AG04450 (cell line): ENCODE data around the gene DUXB. TPM values are rescaled to one million over a fixed set of nuclear protein-coding genes. Genes with fewer than 3 reads are reported as not detected.

Experiments used
- CTCF ChIA-PET: fragments of 300-600, 350-600 bp; formaldehyde crosslinking; extraction: SDS; loops from one replicate; lab custom pipeline; 2022; ENCODE audit warnings: antibody characterized with exemption, inconsistent platforms; lab: Charles Lee
- POLR2A ChIA-PET: fragments of 350-600 bp; formaldehyde crosslinking; extraction: SDS; loops from one replicate; lab custom pipeline; 2021; ENCODE audit warnings: antibody characterized with exemption, inconsistent platforms; lab: Yijun Ruan, JAX
- DNase-seq: peaks from one replicate; pipeline ENCODE4 v3.0.0-alpha.2; 2011; ENCODE audit warnings: low read depth, low spot score
- H3K27ac ChIP-seq: one replicate; pipeline ENCODE4 v1.5.1; 2012; ENCODE audit warnings: low read depth, low read length, control low read depth
- H3K27me3 ChIP-seq: one replicate; pipeline ENCODE4 v1.6.0; 2012; ENCODE audit warnings: low read length; ENCODE audit not compliant: control insufficient read depth, insufficient read depth
- H3K4me3 ChIP-seq: 2 replicates; pipeline ENCODE4 v1.5.1; 2011; ENCODE audit warnings: mild to moderate bottlenecking, low read depth, low read length, control low read depth
- H3K9me3 ChIP-seq: 2 replicates; pipeline ENCODE4 v1.5.1; 2012; ENCODE audit warnings: low read length; ENCODE audit not compliant: control insufficient read depth, insufficient read depth
- polyA plus RNA-seq: library from polyadenylated mRNA; depleted of rRNA; stranded (reverse); fragments of >200 nt; gene quantifications from 2 replicates; pipeline ENCODE4 v1.2.3, GENCODE V29; 2011; rRNA removed
- small RNA-seq: library from RNA; depleted of rRNA; stranded (forward); fragments of <200 nt; gene quantifications from one replicate; pipeline ENCODE3, GENCODE V24; 2012; ENCODE audit warnings: low read depth; ENCODE audit not compliant: insufficient read length
- TF ChIP-seq, protein P1 (sequence below): IDR thresholded peaks from 2 replicates; pipeline ENCODE4 v1.5.1; 2011; ENCODE audit warnings: low read depth, low read length, control low read depth, inconsistent platforms

DUXB gene
- polyA plus RNA-seq, 1 experiment, result not detected

DNA sequence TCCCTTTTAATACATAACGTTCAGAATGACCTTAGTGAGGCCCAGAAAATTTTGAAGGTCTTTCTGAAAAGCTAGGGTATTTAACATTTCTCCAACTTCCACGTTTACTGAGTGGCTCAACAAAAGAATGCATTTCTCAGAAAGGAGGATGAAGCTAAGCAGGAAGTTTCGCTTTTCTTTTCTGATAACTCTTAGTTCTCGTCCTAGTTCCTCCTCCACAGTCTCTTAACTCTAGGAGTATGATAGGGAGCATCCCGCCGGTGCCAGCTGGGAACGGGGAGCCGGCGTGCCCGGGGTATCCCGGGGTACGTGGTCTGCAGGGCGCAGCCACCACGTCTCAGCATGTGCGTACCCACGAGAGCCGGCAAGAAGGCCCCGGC, 54.2 kb downstream of the DUXB start:
- TF ChIP-seq, protein P1, sequence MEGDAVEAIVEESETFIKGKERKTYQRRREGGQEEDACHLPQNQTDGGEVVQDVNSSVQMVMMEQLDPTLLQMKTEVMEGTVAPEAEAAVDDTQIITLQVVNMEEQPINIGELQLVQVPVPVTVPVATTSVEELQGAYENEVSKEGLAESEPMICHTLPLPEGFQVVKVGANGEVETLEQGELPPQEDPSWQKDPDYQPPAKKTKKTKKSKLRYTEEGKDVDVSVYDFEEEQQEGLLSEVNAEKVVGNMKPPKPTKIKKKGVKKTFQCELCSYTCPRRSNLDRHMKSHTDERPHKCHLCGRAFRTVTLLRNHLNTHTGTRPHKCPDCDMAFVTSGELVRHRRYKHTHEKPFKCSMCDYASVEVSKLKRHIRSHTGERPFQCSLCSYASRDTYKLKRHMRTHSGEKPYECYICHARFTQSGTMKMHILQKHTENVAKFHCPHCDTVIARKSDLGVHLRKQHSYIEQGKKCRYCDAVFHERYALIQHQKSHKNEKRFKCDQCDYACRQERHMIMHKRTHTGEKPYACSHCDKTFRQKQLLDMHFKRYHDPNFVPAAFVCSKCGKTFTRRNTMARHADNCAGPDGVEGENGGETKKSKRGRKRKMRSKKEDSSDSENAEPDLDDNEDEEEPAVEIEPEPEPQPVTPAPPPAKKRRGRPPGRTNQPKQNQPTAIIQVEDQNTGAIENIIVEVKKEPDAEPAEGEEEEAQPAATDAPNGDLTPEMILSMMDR, result no peak
- Histone ChIP-seq H3K4me3 (peak overlapping the region; percentile 94), H3K9me3 (peaks cover 7% of the 10 kb centered on the region; the same call in 1 of the 2 replicates), H3K27me3 (no peaks in the 10 kb centered on the region), H3K27ac (peak overlapping the region; percentile 77)
- POLR2A ChIA-PET, result interaction anchor here (0.6 to 2.4 kb wide), 7 partner anchors 13 to 213 kb away, joined by 4 to 20 read pairs (median 7); partner anchors contain the start of genes ADAT1, CFDP1 and TMEM231
- CTCF ChIA-PET, result interaction anchor here (0.9 to 4.8 kb wide), 3 partner anchors 25 to 182 kb away, joined by 3 to 33 read pairs (median 4); no protein-coding TSS in a partner anchor
- DNase-seq, result no peak

DNA sequence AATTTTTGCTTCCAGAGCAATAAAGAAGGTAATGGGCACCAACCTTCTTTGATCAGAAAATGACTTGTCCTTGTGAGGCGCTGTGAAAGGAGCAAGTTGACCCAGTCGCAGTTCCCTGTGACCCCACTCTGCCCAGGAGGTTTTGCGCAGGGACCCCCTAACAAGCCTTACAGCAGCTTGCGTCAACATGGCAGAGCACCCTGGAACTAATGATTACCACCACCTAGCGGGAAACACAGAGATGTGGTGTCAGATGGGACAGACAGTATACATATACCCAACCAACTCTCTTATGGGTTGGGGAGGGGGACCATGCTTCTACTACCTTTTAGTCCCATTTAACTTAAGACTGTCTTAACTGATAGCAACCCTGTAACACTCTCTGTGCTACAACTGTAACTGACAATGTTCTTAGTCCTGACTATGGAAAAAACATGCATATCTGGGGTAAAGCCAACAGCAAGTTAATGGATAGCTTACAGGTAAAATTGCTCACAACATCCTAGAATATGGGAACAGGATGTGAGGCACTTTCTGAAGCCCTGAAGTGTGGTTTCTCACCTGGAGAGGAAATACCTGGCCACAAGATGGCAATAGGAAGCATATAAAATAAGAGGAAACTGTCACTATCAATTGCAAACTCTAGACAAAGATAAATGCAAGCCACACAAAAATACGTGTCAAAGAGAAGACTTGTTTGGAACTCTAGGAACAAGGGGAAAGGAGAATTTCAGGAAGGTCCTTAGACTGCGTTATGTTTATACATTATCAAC, 56.8 kb downstream of the DUXB start:
- H3K27me3 ChIP-seq, result no peaks in the 10 kb centered on the region
- no peak overlapping the region for H3K4me3 ChIP-seq
- no peak overlapping the region for H3K27ac ChIP-seq
- TF ChIP-seq, protein P1, result no peak
- POLR2A ChIA-PET, result no interaction called here
- CTCF ChIA-PET, result interaction anchor here (1.0 kb wide), 1 partner anchor 172 kb away, joined by 3 read pairs; no protein-coding TSS in a partner anchor
- peaks cover 7% of the 10 kb centered on the region; the same call in 1 of the 2 replicates for H3K9me3 ChIP-seq
- no peak for DNase-seq

Small RNA genes within 50 kb of the gene (small RNA-seq; reads per million reads assigned to genes)
- gene RN7SL520P, result not detected

Other genes with a start within 250 kb of the DUXB start
- 8.0 and 13.3 TPM in 2 replicates for gene TMEM170A, start 236.8 kb downstream of the DUXB start, polyA plus RNA-seq
- gene CHST6, start 206.0 kb downstream of the DUXB start, polyA plus RNA-seq, result 0.07 and 0.12 TPM in 2 replicates
- not detected in 2 replicates for gene CHST5, start 165.4 kb downstream of the DUXB start, polyA plus RNA-seq
- 10.6 and 16.7 TPM in 2 replicates for gene TMEM231, start 145.2 kb downstream of the DUXB start, polyA plus RNA-seq
- gene GABARAPL2, start 135.1 kb downstream of the DUXB start, polyA plus RNA-seq, result 70.9 and 89.8 TPM in 2 replicates
- gene ADAT1, start 78.2 kb downstream of the DUXB start, polyA plus RNA-seq, result 32.2 and 32.5 TPM in 2 replicates
- gene KARS1, start 53.8 kb downstream of the DUXB start, polyA plus RNA-seq, result 190 and 203 TPM in 2 replicates
- gene TERF2IP, start 53.7 kb downstream of the DUXB start, polyA plus RNA-seq, result 41.4 and 59.5 TPM in 2 replicates
- gene CPHXL2, start 24.5 kb downstream of the DUXB start, polyA plus RNA-seq, result not detected in 2 replicates
- not detected in 2 replicates for gene CPHXL, start 25.0 kb upstream of the DUXB start, polyA plus RNA-seq